Kasumi-1 (cell line): Measurements from ENCODE around the gene SH3BP5L.
A peak's percentile ranks its signal among the peaks of the same experiment; 100 is the strongest.

Source experiments
- DNase-seq, 2 experiments: peaks; one replicate each; lab custom pipeline; 2025; lab: John Stamatoyannopoulos, UW

SH3BP5L gene

DNA sequence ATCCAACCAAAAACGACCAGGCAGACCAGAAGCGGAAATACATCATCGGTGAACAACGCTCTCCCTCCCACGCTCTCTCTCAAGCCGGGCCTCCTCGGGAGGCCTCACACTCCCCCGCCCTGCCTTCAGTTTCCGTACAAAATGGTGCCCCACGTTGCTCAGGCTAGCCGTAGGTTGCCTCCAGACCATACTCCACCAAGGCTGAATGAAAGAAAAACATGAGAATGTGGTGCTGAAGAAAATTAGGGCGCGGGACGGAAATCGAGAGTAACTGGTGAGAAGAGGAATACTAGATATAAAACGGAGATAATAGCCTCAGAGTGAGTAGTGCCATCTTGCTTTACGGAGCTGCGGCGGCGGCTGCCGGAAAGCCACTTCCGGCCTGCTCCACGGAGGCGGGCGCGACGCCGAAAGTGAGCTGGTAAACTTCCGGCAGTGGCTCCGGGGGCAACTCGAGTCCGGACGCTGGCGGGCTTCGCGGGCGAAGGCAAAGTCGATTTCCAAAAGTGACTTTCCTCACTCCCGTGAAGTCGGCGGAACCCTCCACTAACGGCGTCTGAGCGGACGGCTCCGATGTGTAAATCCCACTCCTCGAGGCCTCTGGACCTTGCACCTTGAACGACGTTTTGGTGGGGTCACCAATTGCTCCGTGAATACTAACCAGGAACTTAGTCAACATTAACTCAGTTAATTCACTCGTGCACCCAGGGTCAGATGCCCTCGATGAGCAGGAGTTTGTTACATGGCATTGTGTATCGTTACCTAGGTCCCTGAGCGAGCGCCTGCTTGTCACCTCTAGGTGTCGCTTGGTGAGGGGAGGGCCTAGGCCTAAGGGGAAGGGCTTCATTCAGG is at the start of gene SH3BP5L:
Gene SH3BP5L (minus strand): TSS at position 7 of the 852 bp plus-strand sequence. CDS start 980 bp downstream, outside the sequence.
- peak; percentile 97 for DNase-seq

DNA sequence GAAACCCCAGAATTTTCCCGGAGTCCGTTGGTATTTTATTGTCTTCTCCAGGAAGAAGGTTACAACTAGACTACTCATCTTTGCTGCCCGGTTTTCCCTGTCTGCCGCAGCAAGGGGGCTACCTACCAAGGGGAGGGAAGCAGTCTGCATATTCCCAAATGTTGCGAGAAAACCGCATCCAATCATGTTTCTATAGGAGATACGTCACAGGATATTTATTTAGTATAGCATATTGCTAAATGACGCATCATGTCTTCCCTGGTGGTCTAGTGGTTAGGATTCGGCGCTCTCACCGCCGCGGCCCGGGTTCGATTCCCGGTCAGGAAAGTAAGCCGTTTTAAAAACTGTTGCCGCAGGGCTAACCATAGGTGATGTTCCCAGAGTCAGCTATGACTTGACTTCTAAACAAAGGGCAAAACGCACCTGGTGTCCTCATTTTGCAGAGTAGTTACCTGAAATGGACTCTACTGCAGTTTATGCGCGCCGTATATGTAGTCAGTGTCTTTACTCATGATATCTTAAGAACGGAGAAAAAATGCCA is 48.3 kb upstream of the SH3BP5L start:
- DNase-seq = peak; percentile 78 to 83

DNA sequence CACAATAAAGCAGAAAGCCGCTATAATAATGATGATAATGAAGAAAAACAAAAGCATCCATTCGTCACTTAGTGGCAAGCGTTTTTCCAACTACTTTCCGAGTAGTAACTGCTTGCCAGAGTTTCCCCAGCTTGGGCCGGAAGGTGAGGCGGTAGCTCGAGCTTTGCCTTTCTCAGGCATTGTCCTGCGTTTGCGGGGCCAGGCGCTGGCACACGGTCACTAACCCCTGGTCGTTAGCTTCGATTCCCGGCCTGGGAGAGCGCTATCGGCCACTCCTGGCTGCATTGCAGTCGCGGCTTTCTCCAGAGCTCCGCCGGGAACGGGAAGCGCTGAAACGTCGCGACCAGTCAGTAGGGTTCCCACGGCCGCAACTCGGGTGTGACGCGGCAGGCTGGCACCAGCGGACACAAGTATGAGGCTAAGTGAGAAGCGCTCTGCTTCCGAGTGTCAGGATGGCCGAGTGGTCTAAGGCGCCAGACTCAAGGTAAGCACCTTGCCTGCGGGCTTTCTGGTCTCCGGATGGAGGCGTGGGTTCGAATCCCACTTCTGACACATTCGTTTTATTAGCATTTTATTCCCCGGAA is 47.8 kb upstream of the SH3BP5L start:
- DNase-seq = peak; percentile 88 to 93

DNA sequence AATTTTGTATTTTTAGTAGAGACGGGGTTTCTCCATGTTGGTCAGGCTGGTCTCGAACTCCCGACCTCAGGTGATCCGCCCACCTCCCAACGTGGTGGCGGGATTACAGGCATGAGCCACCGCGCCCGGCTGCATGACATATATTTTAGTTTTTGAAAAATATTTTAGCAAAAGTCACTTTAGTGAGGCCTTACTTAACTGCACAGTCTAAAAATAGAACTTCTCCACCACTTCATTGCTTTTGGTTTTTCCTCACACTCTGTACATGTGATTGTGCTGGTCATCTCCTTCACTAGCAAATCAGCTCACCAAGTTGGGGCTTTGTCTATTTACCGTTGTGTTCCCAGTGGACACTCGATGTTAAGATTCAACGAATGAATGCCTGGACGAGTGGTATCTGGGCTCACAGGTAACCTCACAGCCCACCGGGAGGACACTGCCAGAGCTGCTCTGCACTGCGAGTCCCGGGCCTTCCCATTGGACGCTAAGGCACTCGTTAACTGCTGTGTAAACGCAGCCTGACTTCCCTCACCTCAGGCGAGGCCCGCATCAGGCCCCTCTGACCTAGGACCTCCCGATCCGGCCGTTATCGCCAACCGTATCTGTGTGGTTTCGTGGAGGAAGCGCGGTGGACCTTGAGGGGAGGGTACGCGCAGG is 47.2 kb upstream of the SH3BP5L start:
- DNase-seq = peak; percentile 48 to 59

DNA sequence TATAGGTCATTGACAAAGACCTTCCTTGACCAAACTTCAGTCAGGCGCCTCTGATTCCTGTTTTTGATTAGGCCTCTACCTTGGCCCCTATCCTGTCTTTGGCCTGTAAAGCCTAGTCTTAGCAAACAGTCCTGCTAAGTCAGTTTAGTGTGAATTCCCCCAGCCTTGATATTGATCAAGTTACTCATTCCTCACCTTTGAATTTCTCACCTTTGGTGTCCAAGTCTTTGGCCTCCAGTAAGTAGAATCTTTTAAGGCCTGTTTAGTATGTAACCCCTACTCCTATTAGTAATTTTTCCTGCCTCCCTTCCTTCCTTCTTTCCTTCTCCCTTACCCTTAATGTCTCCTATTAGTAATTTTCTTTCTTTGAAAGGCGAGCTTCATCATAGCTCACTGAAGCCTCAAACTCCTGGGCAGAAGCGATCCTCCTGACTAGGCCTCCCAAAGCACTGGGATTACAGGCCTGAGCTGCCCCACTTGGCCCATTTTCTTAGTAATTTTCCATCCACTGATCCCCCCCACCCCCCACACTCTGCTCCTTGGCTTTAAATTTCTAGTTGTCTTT is 46.2 kb upstream of the SH3BP5L start:
- peak in 1 of 2 experiments; percentile 11 for DNase-seq

DNA sequence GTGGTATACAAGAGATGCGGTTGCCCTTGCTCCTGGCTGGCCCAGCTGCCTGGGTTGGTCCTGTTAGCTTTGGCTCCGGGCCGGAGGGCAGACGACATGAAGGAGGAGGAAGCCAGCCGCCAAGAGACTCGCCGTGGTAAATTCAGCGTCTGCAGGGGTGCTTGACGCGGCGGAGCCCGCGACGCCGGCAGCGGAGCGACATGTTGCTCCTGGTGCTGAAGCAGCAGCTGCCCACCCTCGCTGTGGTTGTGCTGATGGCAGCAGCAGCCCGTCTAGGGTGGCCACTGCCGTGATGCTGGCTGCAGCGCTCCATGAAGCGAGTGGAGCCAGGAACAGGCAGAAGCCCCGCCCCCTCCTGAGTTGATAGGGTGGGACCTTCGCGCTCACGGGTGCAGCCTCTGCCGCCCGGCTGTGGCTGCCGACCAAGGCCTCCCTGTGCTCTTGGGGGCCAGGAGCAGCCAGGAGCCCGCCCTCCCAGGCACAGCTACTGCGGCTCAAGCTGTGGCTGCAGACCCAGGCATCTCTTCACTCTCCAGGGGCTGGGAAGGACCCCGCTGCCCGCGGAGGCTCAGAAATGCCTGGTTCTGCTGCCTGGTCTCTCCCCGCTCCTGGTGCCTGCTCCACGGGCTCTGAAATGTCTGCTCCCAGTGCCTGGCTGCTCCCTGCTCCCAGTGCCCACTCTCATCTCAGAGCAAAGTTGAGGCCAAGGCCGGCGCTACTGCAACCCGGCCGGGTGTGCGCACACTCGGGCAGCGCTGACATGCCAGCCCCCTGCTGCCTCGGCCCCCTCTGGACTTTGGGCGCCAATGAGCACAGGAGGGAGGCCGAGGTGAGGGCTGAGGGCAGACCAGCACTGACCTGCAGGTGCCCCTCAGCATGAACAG is 37.5 kb upstream of the SH3BP5L start:
- DNase-seq = peak; percentile 77 to 79

DNA sequence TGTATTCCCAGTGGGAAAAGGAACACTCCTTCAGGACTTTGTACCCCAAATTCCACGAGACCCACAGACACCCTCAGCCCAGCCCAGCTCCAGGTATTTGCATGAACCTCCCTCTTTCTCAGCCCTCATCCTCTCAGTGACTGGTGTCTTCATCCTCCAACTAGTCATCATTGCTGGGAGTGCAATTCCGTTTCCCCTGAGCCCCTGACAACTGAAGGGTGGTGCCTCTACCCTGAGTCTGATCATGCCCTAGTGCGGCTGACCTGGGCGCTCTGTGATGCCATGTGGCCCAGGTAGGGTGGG is 36.9 kb upstream of the SH3BP5L start:
- DNase-seq = peak; percentile 40 to 50

DNA sequence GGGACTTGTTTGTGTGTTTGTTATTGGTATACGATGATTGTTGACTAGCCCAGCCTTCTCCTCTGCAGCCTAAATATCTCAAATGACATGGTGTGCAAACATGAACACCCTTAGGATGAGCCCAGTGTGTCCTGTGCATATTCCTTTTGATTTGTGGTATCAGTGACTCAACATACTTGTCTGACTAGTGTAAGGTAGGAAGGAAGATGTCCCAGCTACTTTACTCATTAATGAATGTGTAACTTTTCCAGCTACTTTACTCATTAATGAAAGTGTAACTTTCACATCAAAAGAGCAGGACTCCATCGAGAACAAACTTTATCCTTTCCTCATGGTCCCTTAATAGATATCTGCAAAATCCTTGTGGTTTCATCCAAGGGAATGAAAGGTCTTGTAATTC is 35.9 kb upstream of the SH3BP5L start:
- no peak for DNase-seq

DNA sequence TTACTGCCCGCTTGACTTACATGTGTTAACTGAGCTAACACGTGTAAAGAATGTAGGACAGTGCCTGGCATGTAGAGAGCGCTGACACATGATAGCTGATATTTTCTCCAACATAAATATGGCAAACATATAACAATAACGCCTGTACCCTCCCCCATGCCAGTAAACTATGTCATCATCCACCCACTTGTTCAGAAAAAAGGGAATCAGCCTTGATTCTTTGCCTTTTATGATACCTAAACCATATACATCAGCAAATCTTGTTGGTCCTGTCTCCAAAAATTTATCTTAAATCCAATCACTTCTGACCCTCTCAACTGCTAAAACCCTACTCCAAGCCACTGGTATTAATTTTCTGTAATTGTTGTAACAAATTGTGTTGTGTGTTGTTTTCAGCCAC is 34.3 kb upstream of the SH3BP5L start:
- DNase-seq = no peak

DNA sequence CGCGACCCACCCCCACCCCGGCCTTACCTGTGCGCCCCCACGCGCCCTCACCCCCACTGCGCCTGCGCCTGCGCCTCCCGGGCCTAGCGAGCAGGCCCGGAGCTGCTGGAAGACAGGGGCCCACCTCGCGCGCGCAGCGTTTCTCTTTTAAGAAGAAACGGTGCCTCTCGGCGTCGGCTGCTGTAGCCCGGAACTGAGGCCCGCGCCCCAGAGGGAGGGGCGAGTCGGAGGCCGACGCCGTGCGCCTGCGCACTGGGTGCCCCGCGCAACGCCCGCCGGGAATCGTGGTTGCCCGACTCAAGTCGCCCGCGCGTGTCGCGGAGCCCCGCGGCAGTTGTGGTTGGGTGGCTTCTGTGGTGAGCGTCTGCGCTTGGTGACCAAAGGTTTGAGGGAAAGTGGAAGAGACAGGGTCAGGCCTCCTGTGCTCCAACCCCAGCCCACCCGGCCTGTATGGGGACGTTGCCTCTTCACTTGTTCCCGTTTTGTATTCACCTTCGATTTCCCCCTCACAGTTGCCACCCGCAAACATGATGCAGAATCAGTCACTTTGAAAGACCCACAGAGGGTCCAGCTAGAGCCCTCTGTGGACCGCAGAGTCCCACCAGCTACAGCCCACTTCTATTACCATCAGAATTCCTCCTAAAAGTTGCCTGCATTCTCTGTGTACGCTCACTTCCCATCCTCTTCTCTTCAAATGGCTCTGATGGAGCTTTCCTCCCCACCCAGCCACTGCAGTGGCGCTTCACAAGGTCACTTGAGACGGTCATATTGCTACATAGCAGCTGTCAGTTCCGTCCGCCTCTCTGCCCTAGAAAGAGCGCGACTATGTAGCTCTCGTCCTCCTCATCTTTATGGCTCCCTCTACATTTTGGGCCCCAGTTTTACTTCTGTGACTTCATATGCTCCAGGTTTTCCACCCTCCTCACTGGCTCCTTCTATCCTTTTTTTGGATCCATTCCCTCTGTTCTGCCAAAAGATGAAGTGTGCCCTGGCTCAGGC is 33.5 kb upstream of the SH3BP5L start, which contains the start of gene ZNF692:
Gene ZNF692 (minus strand): TSS at position 195 of the 999 bp plus-strand sequence. CDS start 776 bp downstream, outside the sequence.
- peak; percentile 95 to 96 for DNase-seq

DNA sequence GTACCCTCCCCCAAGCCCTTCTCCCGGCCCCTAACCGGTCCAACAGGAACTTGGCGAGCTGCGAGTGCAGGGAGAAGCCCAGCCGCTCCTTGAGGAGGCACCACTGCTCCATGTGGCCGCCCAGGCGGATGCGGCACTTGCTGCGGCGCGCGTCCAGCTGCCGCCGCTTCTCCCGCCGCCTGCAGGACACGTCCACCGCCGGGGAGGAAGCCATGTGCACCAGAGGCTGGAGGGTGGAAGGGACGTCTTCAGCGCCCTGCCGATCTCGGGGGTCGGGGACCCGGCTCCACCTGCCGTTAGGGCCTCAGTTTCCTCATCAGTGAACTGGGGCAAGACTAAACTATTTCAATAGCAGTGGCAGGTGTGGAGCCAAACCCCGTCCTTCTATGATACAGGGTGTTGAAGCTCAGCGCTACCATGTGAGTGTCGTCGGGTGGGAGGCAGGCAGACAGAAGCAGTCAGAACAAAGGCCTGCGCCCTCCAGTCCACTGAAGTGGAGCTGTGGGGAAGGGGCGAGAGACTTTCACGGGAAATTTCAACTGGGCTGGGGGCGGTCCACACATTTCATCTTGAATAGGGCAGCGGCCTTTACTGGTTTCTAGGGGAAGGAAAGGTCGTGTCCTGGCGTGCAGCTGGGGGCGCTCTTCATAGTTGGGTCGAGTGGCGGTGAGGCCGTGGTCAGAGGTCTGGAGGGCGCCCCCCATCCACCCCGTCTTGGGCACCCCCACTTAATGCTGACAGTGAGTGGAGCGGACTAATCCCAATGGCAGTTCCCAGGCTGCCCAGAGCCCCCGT is 32.6 kb upstream of the SH3BP5L start:
- peak; percentile 79 to 81 for DNase-seq

DNA sequence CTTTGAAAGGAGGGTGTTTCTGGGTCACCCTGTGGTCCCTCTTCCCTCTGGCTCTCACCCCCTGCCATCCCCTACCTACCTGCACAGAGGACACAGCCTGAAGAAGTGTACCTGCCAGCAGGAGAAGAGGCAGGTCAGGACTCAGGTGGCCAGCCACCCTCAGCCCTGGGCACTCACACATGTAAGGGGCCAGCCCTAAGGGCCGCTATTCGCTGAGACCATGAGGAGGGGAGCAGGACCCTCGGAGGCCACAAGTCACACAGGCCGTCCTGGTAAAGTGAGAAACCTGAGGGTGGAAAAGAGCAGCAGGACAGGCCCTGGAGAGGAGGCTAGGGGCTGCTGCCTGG is 32.0 kb upstream of the SH3BP5L start:
- DNase-seq = peak in 1 of 2 experiments; percentile 18

DNA sequence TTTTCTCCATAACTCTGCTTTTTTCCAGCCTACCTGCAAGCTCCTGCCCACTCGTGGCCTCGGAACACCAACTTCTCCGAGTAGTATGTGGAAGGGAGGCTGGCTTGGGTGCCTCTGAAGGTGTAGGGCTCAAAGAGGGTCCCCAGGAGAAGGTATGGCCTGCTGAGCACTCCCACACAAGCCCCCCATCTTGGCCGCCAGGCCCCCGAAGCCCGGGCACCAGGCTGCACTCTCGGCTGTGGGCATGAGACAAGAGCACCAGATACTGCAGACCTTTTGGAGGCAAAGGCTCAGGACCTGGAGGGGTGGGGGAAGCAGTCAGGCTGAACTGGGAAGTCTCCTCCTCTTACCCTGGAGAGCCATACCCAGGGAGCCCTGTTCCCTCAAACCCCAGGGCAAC is 31.5 kb upstream of the SH3BP5L start:
- DNase-seq = peak; percentile 23 to 25

DNA sequence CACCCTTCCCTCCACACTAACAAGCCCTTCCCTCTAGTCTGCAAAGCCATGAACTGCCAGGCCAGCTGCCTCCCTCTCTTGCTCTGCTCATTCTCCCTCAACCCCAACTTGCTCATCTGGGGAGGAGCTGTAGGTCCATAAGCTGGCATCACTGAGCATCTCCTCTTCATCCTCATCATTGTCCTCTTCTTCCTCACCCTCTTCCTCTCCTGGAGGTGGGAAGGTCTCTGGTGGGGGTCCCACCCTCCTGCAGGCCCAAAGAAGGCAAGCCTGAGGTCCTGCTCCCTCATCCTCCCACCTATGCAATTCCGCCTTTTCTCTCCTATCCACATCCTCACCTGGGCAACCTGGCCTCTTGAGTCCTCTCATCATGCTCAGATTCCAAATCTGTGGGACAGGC is 30.5 kb upstream of the SH3BP5L start:
- DNase-seq = no peak

DNA sequence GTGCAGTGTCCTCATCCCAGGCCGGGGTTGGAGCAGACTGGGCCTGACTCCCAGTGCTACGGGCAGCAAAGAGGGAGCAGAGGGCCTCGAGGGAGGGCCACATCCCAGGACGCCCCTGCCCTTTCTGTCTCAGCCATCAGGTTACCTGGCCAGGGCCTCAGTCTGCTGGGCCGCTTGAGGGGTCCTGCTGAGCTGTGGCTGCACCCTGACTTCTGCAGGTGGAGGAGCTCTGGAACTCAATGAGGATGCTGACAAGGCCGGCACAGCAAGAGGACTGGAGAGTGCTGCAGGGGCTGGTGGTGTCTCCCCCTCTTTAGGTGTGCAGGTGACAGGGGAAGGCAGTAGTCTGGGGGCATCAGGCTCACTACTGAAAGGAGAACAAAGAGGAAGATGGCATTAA is 29.9 kb upstream of the SH3BP5L start:
- no peak for DNase-seq

DNA sequence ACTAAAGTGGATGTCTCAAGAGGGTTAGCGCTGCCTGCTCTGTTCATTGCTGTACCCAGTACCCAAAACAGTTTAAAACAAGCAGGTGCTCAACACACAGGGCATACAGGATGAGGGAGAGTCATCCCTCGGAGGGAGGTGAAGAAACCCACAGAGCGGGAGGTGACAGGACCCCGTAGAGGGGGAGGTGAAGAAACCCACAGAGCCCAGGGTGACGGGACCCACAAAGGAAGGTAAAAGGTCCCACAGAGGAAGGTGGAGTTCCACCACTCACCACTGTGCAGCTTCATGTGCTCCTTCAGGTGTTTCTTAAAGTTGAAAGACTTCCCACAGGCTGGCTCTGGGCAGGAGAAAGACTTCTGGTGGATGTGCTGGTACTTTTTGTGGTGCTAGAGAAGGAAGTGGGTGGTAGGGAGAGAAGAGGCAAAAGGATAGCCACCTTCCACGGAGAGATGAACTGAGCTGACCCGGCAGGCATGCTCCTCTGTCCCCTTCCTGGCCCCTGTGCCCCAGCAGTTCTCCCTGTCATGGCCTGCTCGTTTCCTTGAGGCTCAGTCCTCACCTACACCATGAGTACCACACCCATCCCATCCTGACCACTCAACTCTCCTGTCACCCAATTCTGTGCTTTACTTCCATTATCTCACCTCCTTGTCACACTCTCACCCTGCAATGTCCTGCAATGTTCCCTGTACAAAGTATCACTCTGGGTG is 28.1 kb upstream of the SH3BP5L start:
- DNase-seq = no peak

DNA sequence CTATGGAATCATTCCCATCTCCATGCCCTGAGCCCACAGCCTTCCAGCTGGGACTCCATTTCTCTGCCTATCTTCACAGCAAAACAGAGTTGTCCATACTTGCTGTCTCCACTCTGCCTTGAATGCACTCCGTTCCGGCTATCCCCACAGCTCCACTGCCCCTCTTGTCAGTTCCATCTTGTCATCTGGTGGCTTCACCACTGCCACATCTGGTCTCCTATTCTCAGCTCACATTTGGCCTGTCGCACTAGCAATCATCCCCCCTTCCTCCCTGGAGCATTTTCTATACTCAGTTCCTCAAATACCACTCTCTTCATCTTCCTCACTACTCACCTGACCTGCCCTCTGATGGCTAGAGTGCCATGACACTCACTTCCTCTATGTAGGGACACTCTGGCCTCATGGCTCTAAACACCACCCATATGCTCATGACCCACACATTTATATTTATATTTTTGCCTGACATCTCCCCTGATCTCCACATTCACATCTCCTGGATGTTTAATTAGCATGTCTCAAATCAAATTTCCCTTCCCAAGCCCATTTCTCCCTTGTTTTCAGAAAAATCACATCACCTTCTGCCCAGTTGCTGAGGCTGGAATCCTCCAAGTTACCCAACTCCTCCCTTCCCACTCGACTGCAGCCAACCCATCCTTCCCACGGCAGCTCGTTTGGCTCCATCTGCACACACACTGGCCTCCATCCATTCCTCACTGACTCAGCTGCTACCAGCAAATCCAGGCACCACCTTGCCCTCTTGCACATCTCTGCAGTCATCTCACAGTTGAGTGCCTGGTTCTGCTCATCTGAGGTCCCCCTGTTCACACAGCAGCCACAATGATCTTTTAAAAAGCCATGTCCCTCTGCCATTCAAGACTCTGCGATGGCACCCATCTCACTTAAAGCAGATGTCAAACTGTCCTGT is 27.0 kb upstream of the SH3BP5L start:
- DNase-seq = no peak

DNA sequence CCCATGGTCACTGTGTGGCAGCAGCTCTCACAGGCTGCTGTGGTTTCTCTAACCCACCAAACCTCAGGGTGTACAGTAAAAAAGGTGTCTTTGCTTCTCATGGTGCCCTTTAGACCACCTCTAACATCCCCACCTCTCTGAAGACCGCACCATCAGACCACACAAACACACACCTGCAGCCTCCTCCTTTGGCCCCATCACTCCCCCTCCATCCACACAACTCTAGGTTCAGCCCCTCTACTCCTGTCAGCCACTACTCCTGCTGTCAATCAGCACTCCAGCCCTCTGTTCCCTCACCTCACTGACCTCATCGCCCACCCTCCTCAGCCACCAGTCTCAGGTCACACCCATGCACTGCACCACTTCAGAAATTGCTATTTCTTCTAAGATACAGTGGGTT is 25.7 kb upstream of the SH3BP5L start:
- no peak for DNase-seq
